Measurements from ENCODE around the gene KBTBD4.
A peak's percentile ranks its signal among the peaks of the same experiment; 100 is the strongest.
"Not testable (repeated sequence)": the region's sequence is repeated elsewhere in the genome, so short reads cannot be mapped to it uniquely, and the experiment has no call there.

Gene KBTBD4

GRCh38 chr11:47538741-47539565 is 39.8 kb downstream of the KBTBD4 start:
- peak; percentile 33 for DNase-seq (ENCODE audit: low read depth)
- no peak overlapping the region for H3K4me3 ChIP-seq (replicated peaks; ENCODE audit: low read depth, low read length)
- no peak for TF ChIP-seq CTCF (IDR thresholded peaks at IDR 0.05; ENCODE audit: low read length, missing control alignments)

GRCh38 chr11:47536915-47537314 is 41.9 kb downstream of the KBTBD4 start:
- TF ChIP-seq CTCF (IDR thresholded peaks at IDR 0.05; ENCODE audit: low read length, missing control alignments) = no peak
- H3K4me3 ChIP-seq (replicated peaks; ENCODE audit: low read depth, low read length) = no peak overlapping the region
- DNase-seq (ENCODE audit: low read depth) = no peak

- no peak for DNase-seq (ENCODE audit: low read depth)
- H3K4me3 ChIP-seq (replicated peaks; ENCODE audit: low read depth, low read length) = no peak overlapping the region
- TF ChIP-seq CTCF (IDR thresholded peaks at IDR 0.05; ENCODE audit: low read length, missing control alignments) = no peak
Observed at GRCh38 chr11:47534704-47535251, 44.0 kb downstream of the KBTBD4 start.

GRCh38 chr11:47533690-47534151 is 45.0 kb downstream of the KBTBD4 start:
- DNase-seq (ENCODE audit: low read depth) = peak; percentile 37

GRCh38 chr11:47532597-47533213 is 46.1 kb downstream of the KBTBD4 start:
- no peak for DNase-seq (ENCODE audit: low read depth)
- TF ChIP-seq CTCF (IDR thresholded peaks at IDR 0.05; ENCODE audit: low read length, missing control alignments) = no peak
- H3K4me3 ChIP-seq (replicated peaks; ENCODE audit: low read depth, low read length) = no peak overlapping the region

More at GRCh38 chr11:47533690-47534151, 45.0 kb downstream of the KBTBD4 start:
- TF ChIP-seq CTCF (IDR thresholded peaks at IDR 0.05; ENCODE audit: low read length, missing control alignments) = no peak
- H3K4me3 ChIP-seq (replicated peaks; ENCODE audit: low read depth, low read length) = no peak overlapping the region

- TF ChIP-seq CTCF (IDR thresholded peaks at IDR 0.05; ENCODE audit: low read length, missing control alignments) = no peak
- peak; percentile 57 for DNase-seq (ENCODE audit: low read depth)
- H3K4me3 ChIP-seq (replicated peaks; ENCODE audit: low read depth, low read length) = no peak overlapping the region
Observed at GRCh38 chr11:47531666-47532065, 47.1 kb downstream of the KBTBD4 start.

- not testable (repeated sequence) for DNase-seq (ENCODE audit: low read depth); H3K4me3 ChIP-seq (replicated peaks; ENCODE audit: low read depth, low read length)
Observed at GRCh38 chr11:47530721-47531120, 48.0 kb downstream of the KBTBD4 start.

Measured in fibroblast of pulmonary artery (primary cell).